ENCODE data around the gene ENTPD5. TPM values are rescaled to one million over a fixed set of nuclear protein-coding genes. Genes with fewer than 3 reads are reported as not detected.

Gene ENTPD5
- total and polyA plus RNA-seq, 2 donors from 2014 or later: 24.7 to 28.3 TPM

GRCh38 chr14:73961192-73961591 lies 57.9 kb downstream of the ENTPD5 start:
- TF ChIP-seq, protein P1, sequence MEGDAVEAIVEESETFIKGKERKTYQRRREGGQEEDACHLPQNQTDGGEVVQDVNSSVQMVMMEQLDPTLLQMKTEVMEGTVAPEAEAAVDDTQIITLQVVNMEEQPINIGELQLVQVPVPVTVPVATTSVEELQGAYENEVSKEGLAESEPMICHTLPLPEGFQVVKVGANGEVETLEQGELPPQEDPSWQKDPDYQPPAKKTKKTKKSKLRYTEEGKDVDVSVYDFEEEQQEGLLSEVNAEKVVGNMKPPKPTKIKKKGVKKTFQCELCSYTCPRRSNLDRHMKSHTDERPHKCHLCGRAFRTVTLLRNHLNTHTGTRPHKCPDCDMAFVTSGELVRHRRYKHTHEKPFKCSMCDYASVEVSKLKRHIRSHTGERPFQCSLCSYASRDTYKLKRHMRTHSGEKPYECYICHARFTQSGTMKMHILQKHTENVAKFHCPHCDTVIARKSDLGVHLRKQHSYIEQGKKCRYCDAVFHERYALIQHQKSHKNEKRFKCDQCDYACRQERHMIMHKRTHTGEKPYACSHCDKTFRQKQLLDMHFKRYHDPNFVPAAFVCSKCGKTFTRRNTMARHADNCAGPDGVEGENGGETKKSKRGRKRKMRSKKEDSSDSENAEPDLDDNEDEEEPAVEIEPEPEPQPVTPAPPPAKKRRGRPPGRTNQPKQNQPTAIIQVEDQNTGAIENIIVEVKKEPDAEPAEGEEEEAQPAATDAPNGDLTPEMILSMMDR (IDR thresholded peaks at IDR 0.05; ENCODE audit: borderline replicate concordance, extremely low read depth, insufficient read depth): no peak
- Histone ChIP-seq H3K4me3 (ENCODE audit: low read length in 3 of 3) (no peak overlapping the region), H3K9me3 (ENCODE audit: control insufficient read depth in 2 of 3, insufficient read depth in 1 of 3, low read length in 3 of 3) (no peaks in the 10 kb centered on the region), H3K4me1 (ENCODE audit: control insufficient read depth in 2 of 3, insufficient read depth in 2 of 3, low read depth in 1 of 3, low read length in 3 of 3) (peaks cover 0 to 3% (median 0%) of the 10 kb centered on the region in 3 donors), H3K9ac (ENCODE audit: low read length in 3 of 3) (no peak overlapping the region), H3K27ac (ENCODE audit: low read depth in 2 of 2, low read length in 2 of 2) (no peak overlapping the region), H3K27me3 (ENCODE audit: control insufficient read depth, insufficient read depth, low read length) (no peaks in the 10 kb centered on the region), H3K36me3 (ENCODE audit: control insufficient read depth in 2 of 3, insufficient read depth in 3 of 3, low read length in 3 of 3) (peaks cover 7 to 56% (median 37%) of the 10 kb centered on the region in 3 donors)
- peak in 1 of 5 donors; percentile 10 for DNase-seq
- intact Hi-C loops (cut with DNase I): no loop called here
- no peak for FAIRE-seq

DNA sequence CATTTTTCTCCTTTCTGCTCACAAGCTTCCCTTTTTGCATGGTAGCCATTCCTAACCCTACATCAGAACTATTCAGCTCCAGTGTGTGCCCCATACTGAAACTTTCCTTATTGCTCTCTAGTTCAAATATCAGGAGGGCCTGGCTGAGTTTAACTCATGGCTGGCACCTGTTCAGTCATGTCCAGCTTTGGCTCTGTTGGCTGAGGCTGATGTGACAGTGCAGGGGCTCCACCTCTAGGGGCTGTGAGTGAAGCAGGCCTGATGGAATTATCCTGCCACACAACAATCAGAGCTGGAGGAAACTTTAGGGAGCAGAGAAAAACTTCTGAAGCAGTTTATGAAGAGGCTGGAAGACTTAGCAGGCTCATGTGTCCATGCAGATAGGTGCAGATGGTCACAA lies 60.5 kb downstream of the ENTPD5 start:
- H3K9ac ChIP-seq (ENCODE audit: low read length in 3 of 3): no peak overlapping the region
- FAIRE-seq: no peak

GRCh38 chr14:73955674-73956073 lies 63.4 kb downstream of the ENTPD5 start:
- no peak overlapping the region for H3K4me3 ChIP-seq (ENCODE audit: low read length in 3 of 3)
- H3K27me3 ChIP-seq (ENCODE audit: control insufficient read depth, insufficient read depth, low read length): no peaks in the 10 kb centered on the region
- no peaks in the 10 kb centered on the region for H3K9me3 ChIP-seq (ENCODE audit: control insufficient read depth in 2 of 3, insufficient read depth in 1 of 3, low read length in 3 of 3)
- FAIRE-seq (no peak), DNase-seq (no peak)
- intact Hi-C loops (cut with DNase I): no loop called here
- H3K4me1 ChIP-seq (ENCODE audit: control insufficient read depth in 2 of 3, insufficient read depth in 2 of 3, low read depth in 1 of 3, low read length in 3 of 3): no peaks in the 10 kb centered on the region
- no peak overlapping the region for H3K27ac ChIP-seq (ENCODE audit: low read depth in 2 of 2, low read length in 2 of 2)
- H3K9ac ChIP-seq (ENCODE audit: low read length in 3 of 3): no peak overlapping the region
- TF ChIP-seq, protein P1 (IDR thresholded peaks at IDR 0.05; ENCODE audit: borderline replicate concordance, extremely low read depth, insufficient read depth): no peak
- H3K36me3 ChIP-seq (ENCODE audit: control insufficient read depth in 2 of 3, insufficient read depth in 3 of 3, low read length in 3 of 3): peaks cover 3 to 54% (median 35%) of the 10 kb centered on the region in 3 donors

More for the DNA sequence above, 60.5 kb downstream of the ENTPD5 start:
- Histone ChIP-seq H3K4me1 (ENCODE audit: control insufficient read depth in 2 of 3, insufficient read depth in 2 of 3, low read depth in 1 of 3, low read length in 3 of 3) (no peaks in the 10 kb centered on the region), H3K27ac (ENCODE audit: low read depth in 2 of 2, low read length in 2 of 2) (no peak overlapping the region), H3K9me3 (ENCODE audit: control insufficient read depth in 2 of 3, insufficient read depth in 1 of 3, low read length in 3 of 3) (no peaks in the 10 kb centered on the region), H3K27me3 (ENCODE audit: control insufficient read depth, insufficient read depth, low read length) (no peaks in the 10 kb centered on the region), H3K36me3 (ENCODE audit: control insufficient read depth in 2 of 3, insufficient read depth in 3 of 3, low read length in 3 of 3) (peaks cover 7 to 69% (median 44%) of the 10 kb centered on the region in 3 donors), H3K4me3 (ENCODE audit: low read length in 3 of 3) (no peak overlapping the region)
- no peak for DNase-seq
- intact Hi-C loops (cut with DNase I): no loop called here
- TF ChIP-seq, protein P1 (IDR thresholded peaks at IDR 0.05; ENCODE audit: borderline replicate concordance, extremely low read depth, insufficient read depth): no peak

DNA sequence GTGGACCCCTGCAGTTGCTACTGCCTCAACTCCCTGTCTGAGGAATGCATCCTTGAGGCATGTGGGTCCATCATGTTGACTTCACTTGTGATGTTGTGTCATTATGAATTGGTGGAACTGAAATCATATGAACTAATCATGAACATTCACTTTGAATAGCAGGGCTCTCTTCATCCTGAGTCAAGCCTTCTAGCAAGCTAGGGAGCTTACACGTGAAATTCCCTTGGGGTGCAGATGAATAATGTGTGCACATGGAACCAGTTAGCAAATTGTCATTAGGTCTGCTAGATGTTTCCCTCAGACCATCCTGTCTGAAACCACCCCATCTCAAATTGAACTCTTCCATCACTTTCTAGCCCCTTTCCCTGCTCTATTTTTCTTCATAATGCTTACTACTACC lies 65.4 kb downstream of the ENTPD5 start:
- Histone ChIP-seq H3K9me3 (ENCODE audit: control insufficient read depth in 2 of 3, insufficient read depth in 1 of 3, low read length in 3 of 3) (no peaks in the 10 kb centered on the region), H3K4me3 (ENCODE audit: low read length in 3 of 3) (no peak overlapping the region), H3K9ac (ENCODE audit: low read length in 3 of 3) (no peak overlapping the region), H3K4me1 (ENCODE audit: control insufficient read depth in 2 of 3, insufficient read depth in 2 of 3, low read depth in 1 of 3, low read length in 3 of 3) (no peaks in the 10 kb centered on the region), H3K27me3 (ENCODE audit: control insufficient read depth, insufficient read depth, low read length) (no peaks in the 10 kb centered on the region), H3K36me3 (ENCODE audit: control insufficient read depth in 2 of 3, insufficient read depth in 3 of 3, low read length in 3 of 3) (peaks cover 3 to 39% (median 21%) of the 10 kb centered on the region in 3 donors), H3K27ac (ENCODE audit: low read depth in 2 of 2, low read length in 2 of 2) (no peak overlapping the region)
- FAIRE-seq: no peak
- intact Hi-C loops (cut with DNase I): no loop called here
- DNase-seq: no peak
- TF ChIP-seq, protein P1 (IDR thresholded peaks at IDR 0.05; ENCODE audit: borderline replicate concordance, extremely low read depth, insufficient read depth): no peak

Measured in kidney (tissue), 14 donors.